ENCODE results near the gene TAL1.
"Not testable (repeated sequence)": the region's sequence is repeated elsewhere in the genome, so short reads cannot be mapped to it uniquely, and the experiment has no call there.

Gene TAL1

GRCh38 chr1:47213230-47213963, 18.6 kb downstream of the TAL1 start:
- H3K36me3 Mint-ChIP-seq (ENCODE audit: insufficient read depth): no peaks in the 10 kb centered on the region

DNA sequence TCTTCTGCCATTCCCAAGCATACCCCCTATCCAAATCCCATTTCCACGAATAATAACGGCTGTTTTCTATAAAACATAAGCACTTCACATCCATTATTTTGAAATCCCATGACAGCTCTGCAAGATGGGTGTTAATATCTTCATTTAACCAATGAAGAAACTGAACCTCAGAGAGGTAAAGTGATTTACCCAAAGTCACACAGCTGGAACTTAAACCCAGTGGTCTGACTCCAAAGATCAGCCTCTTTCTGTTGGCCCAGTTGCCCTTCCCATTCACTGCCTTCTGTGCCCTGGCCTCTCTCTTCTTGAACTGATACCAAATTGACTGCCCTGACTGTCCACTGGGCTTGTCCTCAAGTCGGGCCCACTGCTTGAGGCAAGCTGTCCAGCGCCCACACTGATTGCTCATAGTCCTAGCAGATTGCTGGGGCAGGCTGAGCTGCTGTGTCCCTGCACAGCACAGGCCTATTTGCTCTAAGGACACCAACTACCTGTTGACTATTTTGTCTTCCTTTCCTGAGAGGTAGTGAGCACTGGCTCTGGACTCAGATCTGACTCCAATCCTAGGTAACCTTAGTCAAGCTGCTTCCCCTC, 19.3 kb downstream of the TAL1 start:
- Mint-ChIP-seq H3K27me3 (peaks cover 27 to 33% of the 10 kb centered on the region in 2 donors), H3K4me1 (ENCODE audit: low read depth in 2 of 2) (no peaks in the 10 kb centered on the region), H3K9me3 (no peaks in the 10 kb centered on the region), H3K27ac (no peak overlapping the region), H3K4me3 (no peak overlapping the region), H3K36me3 (ENCODE audit: insufficient read depth) (no peaks in the 10 kb centered on the region)
- ATAC-seq (replicated peaks): no peak
- DNase-seq: no peak

More at GRCh38 chr1:47213230-47213963, 18.6 kb downstream of the TAL1 start:
- H3K27ac Mint-ChIP-seq: no peak overlapping the region
- H3K4me3 Mint-ChIP-seq: no peak overlapping the region
- no peaks in the 10 kb centered on the region for H3K4me1 Mint-ChIP-seq (ENCODE audit: low read depth in 2 of 2)
- ATAC-seq (replicated peaks) (no peak), DNase-seq (no peak)
- no peaks in the 10 kb centered on the region for H3K9me3 Mint-ChIP-seq
- peaks cover 21 to 26% of the 10 kb centered on the region in 2 donors for H3K27me3 Mint-ChIP-seq

GRCh38 chr1:47211796-47212269, 20.2 kb downstream of the TAL1 start:
- DNase-seq (no peak), ATAC-seq (replicated peaks) (no peak)
- Mint-ChIP-seq H3K36me3 (ENCODE audit: insufficient read depth) (no peaks in the 10 kb centered on the region), H3K9me3 (no peaks in the 10 kb centered on the region), H3K27me3 (peaks cover 31 to 35% of the 10 kb centered on the region in 2 donors), H3K4me3 (no peak overlapping the region), H3K27ac (no peak overlapping the region), H3K4me1 (ENCODE audit: low read depth in 2 of 2) (no peaks in the 10 kb centered on the region)

GRCh38 chr1:47210666-47211065, 21.4 kb downstream of the TAL1 start:
- no peaks in the 10 kb centered on the region for H3K4me1 Mint-ChIP-seq (ENCODE audit: low read depth in 2 of 2)
- no peaks in the 10 kb centered on the region for H3K9me3 Mint-ChIP-seq
- no peak overlapping the region for H3K4me3 Mint-ChIP-seq
- no peak for DNase-seq
- H3K27ac Mint-ChIP-seq: no peak overlapping the region
- peaks cover 42 to 43% of the 10 kb centered on the region in 2 donors for H3K27me3 Mint-ChIP-seq
- no peaks in the 10 kb centered on the region for H3K36me3 Mint-ChIP-seq (ENCODE audit: insufficient read depth)
- no peak for ATAC-seq (replicated peaks)

- Mint-ChIP-seq H3K9me3 (no peaks in the 10 kb centered on the region), H3K4me1 (ENCODE audit: low read depth in 2 of 2) (no peaks in the 10 kb centered on the region), H3K27me3 (peaks cover 46 to 52% of the 10 kb centered on the region in 2 donors), H3K36me3 (ENCODE audit: insufficient read depth) (no peaks in the 10 kb centered on the region), H3K4me3 (no peak overlapping the region), H3K27ac (no peak overlapping the region)
- ATAC-seq (replicated peaks) (no peak), DNase-seq (no peak)
Observed at GRCh38 chr1:47209725-47210325, 22.2 kb downstream of the TAL1 start.

- no peak overlapping the region for H3K27ac Mint-ChIP-seq
- no peaks in the 10 kb centered on the region for H3K4me1 Mint-ChIP-seq (ENCODE audit: low read depth in 2 of 2)
- H3K9me3 Mint-ChIP-seq: no peaks in the 10 kb centered on the region
- H3K4me3 Mint-ChIP-seq: no peak overlapping the region
- DNase-seq (no peak), ATAC-seq (replicated peaks) (no peak)
- H3K36me3 Mint-ChIP-seq (ENCODE audit: insufficient read depth): no peaks in the 10 kb centered on the region
- H3K27me3 Mint-ChIP-seq: peaks cover 53 to 59% of the 10 kb centered on the region in 2 donors
Observed at GRCh38 chr1:47209091-47209490, 22.9 kb downstream of the TAL1 start.

DNA sequence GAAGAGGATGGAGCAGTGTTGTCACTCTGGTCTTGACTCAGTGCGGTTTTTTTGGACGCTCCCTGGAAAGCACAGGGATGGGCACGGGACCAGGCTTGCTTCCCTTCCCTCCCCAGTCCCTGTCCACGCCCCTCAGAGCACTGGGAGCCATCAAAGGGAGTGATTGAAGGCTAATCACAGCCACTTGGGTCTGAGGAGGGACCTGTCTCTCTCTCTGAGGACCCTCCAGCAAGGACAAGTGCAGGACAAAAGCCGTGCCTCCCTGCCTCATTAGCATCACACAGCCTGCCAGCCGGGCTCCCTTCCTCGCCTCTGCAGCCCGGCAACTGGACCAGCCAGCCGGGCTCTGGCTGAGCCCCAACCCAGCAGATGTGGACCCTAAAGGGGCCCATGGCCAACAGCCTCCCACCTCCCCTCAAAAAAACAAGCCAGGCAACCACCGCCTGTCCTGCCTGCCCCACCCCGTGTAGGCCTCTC, 23.6 kb downstream of the TAL1 start:
- Mint-ChIP-seq H3K4me1 (ENCODE audit: low read depth in 2 of 2) (no peaks in the 10 kb centered on the region), H3K36me3 (ENCODE audit: insufficient read depth) (no peaks in the 10 kb centered on the region), H3K27ac (no peak overlapping the region), H3K4me3 (no peak overlapping the region), H3K9me3 (no peaks in the 10 kb centered on the region), H3K27me3 (peaks cover 60 to 66% of the 10 kb centered on the region in 2 donors)
- ATAC-seq (replicated peaks) (no peak), DNase-seq (no peak)

GRCh38 chr1:47207803-47208373, 24.1 kb downstream of the TAL1 start:
- Mint-ChIP-seq H3K27ac (no peak overlapping the region), H3K27me3 (peaks cover 65 to 71% of the 10 kb centered on the region in 2 donors), H3K36me3 (ENCODE audit: insufficient read depth) (no peaks in the 10 kb centered on the region), H3K4me3 (no peak overlapping the region), H3K4me1 (ENCODE audit: low read depth in 2 of 2) (no peaks in the 10 kb centered on the region), H3K9me3 (no peaks in the 10 kb centered on the region)
- no peak for DNase-seq
- no peak for ATAC-seq (replicated peaks)

GRCh38 chr1:47205918-47206317, 26.1 kb downstream of the TAL1 start:
- no peak for ATAC-seq (replicated peaks)
- H3K4me1 Mint-ChIP-seq (ENCODE audit: low read depth in 2 of 2): no peaks in the 10 kb centered on the region
- no peak overlapping the region for H3K4me3 Mint-ChIP-seq
- peaks cover 70% of the 10 kb centered on the region in 2 donors for H3K27me3 Mint-ChIP-seq
- H3K9me3 Mint-ChIP-seq: no peaks in the 10 kb centered on the region
- no peaks in the 10 kb centered on the region for H3K36me3 Mint-ChIP-seq (ENCODE audit: insufficient read depth)
- DNase-seq: no peak
- H3K27ac Mint-ChIP-seq: no peak overlapping the region

DNA sequence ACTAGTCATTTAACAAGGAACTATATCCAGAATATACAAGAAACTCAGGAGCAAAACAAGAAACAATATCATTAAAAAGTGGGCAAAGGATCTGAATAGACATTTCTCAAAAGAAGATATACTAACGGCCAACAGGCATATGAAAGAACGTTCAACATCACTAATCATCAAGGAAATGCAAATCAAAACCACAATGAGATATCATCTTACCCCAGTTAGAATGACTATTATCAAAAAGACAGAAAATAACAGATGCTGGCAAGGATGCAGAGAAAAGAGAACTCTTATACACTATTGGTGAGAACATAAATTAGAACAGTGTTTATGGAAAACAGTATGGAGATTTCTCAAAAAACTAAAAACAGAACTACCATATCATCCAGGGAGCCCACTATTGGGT, 28.5 kb downstream of the TAL1 start:
- H3K36me3 Mint-ChIP-seq (ENCODE audit: insufficient read depth); ATAC-seq (replicated peaks); H3K27ac Mint-ChIP-seq; H3K9me3 Mint-ChIP-seq; H3K4me1 Mint-ChIP-seq (ENCODE audit: low read depth in 2 of 2); DNase-seq; H3K4me3 Mint-ChIP-seq: not testable (repeated sequence)
- H3K27me3 Mint-ChIP-seq: peaks cover 69 to 71% of the 10 kb centered on the region in 2 donors

- no peak overlapping the region for H3K4me3 Mint-ChIP-seq
Observed at GRCh38 chr1:47201179-47201578, 30.8 kb downstream of the TAL1 start.

GRCh38 chr1:47198214-47198613, 33.8 kb downstream of the TAL1 start:
- H3K4me1 Mint-ChIP-seq (ENCODE audit: low read depth in 2 of 2): no peaks in the 10 kb centered on the region
- no peak for ATAC-seq (replicated peaks)
- no peak overlapping the region for H3K4me3 Mint-ChIP-seq
- no peaks in the 10 kb centered on the region for H3K36me3 Mint-ChIP-seq (ENCODE audit: insufficient read depth)
- H3K9me3 Mint-ChIP-seq: no peaks in the 10 kb centered on the region
- no peak overlapping the region for H3K27ac Mint-ChIP-seq
- H3K27me3 Mint-ChIP-seq: peaks cover 38 to 45% of the 10 kb centered on the region in 2 donors
- no peak for DNase-seq

More at GRCh38 chr1:47201179-47201578, 30.8 kb downstream of the TAL1 start:
- H3K27ac Mint-ChIP-seq: no peak overlapping the region
- H3K36me3 Mint-ChIP-seq (ENCODE audit: insufficient read depth): no peaks in the 10 kb centered on the region
- peaks cover 65 to 66% of the 10 kb centered on the region in 2 donors for H3K27me3 Mint-ChIP-seq
- no peaks in the 10 kb centered on the region for H3K4me1 Mint-ChIP-seq (ENCODE audit: low read depth in 2 of 2)
- ATAC-seq (replicated peaks) (no peak), DNase-seq (no peak)
- no peaks in the 10 kb centered on the region for H3K9me3 Mint-ChIP-seq

- no peak overlapping the region for H3K4me3 Mint-ChIP-seq
- no peak for ATAC-seq (replicated peaks)
- no peaks in the 10 kb centered on the region for H3K36me3 Mint-ChIP-seq (ENCODE audit: insufficient read depth)
- peaks cover 0 to 4% of the 10 kb centered on the region in 2 donors for H3K4me1 Mint-ChIP-seq (ENCODE audit: low read depth in 2 of 2)
- no peaks in the 10 kb centered on the region for H3K9me3 Mint-ChIP-seq
- DNase-seq: no peak
- H3K27me3 Mint-ChIP-seq: peaks cover 42 to 51% of the 10 kb centered on the region in 2 donors
- H3K27ac Mint-ChIP-seq: no peak overlapping the region
Observed at GRCh38 chr1:47196622-47197021, 35.4 kb downstream of the TAL1 start.

All from effector memory CD8-positive, alpha-beta T cell (primary cell).